HG03460 (cell line): ENCODE results near the gene CDC42EP2.
A peak's percentile ranks its signal among the peaks of the same experiment; 100 is the strongest.
"Not testable (repeated sequence)": the region's sequence is repeated elsewhere in the genome, so short reads cannot be mapped to it uniquely, and the experiment has no call there.

Experiments
- ATAC-seq: cut with Tn5 transposase; IDR thresholded peaks from one replicate; pipeline ENCODE4 v1.9.1; 2021; ENCODE audit not compliant: unreplicated experiment

Gene CDC42EP2

DNA sequence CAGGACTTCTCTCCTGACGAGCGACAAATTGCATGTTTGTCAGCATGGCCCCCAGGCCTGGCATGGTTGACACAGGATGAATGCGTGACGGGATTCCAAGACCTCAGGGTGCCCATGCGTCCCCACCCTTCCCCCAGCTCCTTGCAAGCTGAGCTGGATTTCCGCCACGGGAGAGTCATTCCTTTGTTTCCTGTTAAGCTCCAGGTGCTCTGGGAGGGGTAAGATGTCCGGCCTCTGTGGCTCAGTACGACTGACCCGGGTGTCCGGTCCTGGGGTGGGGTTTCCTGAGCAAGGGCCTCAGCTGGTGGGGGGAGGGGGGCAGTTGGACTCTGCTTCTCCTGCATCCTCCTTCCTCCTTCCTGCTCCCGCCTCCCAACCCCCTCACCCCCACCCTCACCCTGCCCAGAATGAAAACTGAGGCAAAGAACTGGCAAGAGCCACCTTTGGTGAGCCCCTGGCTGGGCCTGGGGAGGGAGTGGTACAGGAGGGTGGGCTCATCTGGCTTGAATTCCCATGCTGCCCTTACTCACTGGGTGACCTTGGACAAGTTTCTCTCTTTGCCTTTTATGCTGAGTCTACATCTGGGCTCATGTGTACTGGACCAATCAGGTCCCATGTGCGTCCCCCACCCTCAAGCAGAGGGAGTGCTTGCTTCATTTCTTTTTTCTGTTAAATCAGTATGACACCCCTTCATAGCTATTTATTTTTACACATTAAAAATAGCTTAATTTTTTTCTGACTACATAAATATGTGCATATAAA lies 2.5 kb downstream of the CDC42EP2 start:
- no peak for ATAC-seq

DNA sequence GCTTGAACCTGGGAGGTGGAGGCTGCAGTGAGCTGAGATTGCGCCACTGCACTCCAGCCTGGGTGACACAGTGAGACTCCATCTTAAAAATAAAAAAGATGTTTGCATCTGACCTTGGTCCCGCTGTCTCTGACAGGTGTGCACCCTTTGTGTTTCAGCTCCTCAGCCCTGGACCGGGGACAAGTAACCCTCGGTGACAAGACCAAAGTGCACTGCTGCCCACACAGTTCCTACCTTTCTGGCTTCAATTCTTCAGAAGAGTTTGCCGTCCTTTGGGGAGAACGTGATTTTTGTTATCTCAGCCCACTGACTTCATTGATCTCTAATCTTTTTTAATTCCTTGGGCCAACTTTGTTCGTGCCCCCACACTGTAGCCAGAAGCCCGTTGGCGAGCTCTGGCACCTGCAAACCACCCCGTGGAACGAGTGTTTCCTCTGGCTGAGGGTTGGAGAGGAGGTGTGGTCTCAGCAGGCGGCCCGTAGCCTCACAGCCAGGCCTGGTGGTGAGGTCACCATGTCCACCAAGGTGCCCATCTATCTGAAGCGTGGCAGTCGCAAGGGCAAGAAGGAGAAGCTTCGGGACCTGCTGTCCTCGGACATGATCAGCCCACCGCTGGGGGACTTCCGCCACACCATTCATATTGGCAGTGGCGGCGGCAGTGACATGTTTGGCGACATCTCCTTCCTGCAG lies 5.9 kb downstream of the CDC42EP2 start:
- no peak for ATAC-seq

DNA sequence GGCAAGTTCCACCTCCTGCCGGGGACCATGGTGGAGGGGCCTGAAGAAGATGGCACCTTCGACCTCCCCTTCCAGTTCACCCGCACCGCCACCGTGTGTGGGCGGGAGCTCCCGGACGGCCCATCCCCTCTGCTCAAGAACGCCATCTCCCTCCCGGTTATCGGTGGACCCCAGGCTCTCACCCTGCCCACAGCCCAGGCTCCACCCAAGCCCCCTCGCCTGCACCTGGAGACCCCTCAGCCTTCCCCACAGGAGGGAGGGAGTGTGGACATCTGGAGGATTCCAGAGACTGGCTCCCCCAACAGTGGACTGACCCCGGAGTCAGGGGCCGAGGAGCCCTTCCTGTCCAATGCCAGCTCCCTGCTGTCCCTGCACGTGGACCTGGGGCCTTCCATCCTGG lies 6.4 kb downstream of the CDC42EP2 start:
- no peak for ATAC-seq

DNA sequence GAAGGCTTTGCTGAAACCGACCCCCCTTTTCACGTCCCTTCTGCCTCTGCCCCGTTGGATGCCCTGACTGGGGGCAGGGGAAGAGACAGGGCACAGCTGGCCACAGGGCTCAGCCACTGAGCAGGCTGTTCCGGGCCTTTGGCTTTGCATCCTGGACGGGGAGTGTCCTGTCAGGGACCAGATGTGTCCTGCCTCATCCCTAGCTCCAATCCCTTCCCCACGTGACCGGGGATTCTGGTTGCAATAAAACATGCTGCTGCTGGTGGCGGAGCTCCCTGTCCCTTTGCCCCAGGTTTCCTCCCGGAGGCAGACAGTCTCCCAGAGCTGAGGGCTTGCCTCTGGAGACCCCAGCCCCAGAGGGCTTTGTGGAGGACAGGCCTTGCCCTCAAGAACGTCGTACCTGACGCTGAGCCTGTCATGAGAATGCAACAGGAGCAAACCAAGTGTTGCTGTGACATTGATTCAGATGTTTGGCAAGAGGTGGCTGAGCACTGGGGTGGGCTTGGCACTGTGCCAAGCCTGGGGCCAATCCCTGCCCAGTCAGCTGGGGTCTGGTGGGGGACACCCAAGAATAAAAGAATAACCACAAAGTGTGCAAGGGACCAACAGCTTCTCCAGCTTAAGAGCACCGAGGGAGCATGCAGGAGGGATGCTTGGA lies 7.3 kb downstream of the CDC42EP2 start:
- no peak for ATAC-seq

DNA sequence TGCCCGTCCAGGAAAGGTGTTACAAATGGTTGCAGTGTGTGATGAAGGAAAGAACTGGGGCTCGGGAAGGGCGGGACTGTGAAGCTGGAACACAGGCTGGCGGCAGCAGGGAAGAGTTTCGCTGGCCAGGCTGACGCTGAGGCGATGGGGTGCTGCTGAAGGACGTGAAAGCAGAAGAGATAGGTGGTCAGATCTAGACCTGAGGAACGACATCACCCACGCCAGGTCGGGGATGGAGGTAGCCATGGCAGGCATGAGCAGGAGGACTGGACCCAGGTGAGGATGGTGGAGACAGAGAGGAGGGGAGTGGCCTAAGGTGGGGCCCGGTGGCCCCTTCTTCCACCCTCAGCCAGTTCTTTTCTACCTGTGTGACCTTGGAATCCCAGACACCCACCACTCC lies 9.1 kb downstream of the CDC42EP2 start:
- ATAC-seq = no peak

DNA sequence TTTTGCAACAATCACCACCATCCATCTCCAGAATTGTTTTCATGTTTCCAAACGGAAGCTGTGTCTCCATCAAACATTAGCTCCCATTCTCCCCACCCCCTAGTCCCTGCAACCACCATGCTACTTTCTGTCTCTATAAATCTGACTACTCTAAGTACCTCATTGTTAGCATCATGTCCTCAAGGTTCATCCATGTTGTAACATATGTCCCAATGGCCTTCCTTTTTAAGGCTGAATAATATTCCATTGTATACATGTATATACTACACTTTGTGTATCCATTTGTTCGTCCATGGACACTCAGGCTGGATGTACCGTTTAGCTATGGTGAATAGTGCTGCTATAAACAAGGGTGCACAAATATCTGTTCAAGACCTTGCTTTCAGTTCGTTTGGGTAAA lies 10.8 kb downstream of the CDC42EP2 start:
- no peak for ATAC-seq

DNA sequence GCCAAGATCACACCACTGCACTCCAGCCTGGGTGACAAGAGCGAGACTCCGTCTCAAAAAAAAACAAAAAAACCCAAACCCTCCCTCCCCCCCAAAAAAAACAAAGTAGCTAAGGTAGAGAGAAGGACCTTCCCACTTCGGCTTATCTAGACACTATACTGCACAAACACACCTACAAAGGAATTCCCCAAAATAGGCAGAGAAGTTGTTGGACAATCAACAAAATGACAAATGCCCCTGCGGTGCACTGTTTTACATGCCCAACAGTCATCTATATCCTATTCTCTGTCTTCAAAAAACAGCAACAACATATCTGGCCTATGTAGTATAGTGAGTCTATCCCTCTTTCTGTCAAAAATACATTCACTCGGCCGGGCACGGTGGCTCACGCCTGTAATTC lies 12.4 kb downstream of the CDC42EP2 start:
- ATAC-seq = no peak

DNA sequence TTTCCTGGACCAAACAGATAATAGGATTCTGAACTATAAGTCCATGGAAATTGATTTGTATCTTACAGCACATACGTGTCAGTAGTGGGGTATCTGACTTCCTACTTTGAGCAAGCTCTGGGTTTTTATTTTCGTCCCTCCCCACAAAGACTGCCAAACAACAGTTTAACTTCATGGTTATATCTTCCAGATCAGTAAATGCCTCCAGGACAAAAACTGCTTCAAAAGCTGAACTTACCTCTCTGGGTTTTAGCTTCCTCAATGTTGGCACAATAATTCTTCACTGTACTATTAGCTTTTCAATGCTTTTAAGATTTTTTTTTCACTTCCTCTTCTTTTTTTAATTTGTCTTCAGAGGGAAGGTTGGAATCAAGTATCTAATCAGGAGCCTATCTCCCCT lies 14.8 kb downstream of the CDC42EP2 start:
- no peak for ATAC-seq

DNA sequence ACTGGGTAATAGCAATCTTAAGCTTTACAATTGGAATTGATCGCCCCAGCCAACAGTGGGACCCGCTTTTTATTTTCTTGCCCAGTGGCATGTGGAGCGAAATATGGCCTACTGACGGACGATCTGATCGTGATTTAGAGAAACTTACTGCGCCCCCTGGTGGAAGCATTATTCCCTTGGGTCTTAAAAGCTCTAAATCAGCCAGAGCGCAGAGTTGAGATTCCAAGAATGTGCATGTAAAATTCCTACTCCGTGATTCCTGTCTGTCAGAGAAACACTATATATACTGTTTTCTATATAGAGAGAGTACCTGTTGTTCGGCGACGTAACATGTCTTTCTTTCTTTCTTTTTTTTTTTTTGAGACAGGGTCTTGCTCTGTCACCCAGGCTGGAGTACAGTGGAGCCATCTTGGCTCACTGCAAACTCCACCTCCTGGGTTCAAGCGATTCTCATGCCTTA lies 15.3 kb downstream of the CDC42EP2 start:
- no peak for ATAC-seq

DNA sequence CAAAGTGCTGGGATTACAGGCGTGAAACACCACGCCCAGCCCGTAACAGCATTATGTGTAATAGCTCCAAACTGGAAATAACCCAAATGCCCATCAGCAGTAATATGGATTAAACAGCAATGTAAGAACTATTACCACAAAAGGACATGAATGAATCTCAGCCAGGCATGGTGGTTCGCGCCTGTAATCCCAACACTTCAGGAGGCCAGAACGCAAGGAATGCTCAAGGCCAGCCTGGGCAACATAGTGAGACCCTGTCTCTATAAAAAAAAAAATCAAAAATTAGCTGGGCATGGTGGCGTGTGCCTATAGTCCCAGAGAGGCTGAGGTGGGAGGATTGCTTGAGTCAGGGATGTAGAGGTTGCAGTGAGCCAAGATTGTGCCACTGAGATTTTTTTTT lies 15.9 kb downstream of the CDC42EP2 start:
- ATAC-seq = no peak

DNA sequence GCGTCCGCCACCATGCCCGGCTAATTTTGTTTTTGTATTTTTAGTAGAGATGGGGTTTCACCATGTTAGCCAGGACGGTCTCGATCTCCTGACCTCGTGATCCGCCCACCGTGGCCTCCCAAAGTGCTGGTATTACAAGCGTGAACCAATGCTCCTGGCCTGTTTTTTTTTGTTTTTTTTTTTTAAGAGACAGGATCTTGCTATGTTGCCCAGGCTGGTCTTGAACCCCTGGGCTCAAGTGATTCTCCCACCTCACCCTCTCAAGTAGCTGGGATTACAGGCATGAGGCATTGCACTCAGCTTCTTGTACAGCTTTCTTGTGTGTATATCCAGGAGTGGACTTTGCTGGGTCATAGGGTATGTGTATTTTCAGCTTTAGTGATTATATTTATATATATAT lies 17.9 kb downstream of the CDC42EP2 start:
- not testable (repeated sequence) for ATAC-seq

DNA sequence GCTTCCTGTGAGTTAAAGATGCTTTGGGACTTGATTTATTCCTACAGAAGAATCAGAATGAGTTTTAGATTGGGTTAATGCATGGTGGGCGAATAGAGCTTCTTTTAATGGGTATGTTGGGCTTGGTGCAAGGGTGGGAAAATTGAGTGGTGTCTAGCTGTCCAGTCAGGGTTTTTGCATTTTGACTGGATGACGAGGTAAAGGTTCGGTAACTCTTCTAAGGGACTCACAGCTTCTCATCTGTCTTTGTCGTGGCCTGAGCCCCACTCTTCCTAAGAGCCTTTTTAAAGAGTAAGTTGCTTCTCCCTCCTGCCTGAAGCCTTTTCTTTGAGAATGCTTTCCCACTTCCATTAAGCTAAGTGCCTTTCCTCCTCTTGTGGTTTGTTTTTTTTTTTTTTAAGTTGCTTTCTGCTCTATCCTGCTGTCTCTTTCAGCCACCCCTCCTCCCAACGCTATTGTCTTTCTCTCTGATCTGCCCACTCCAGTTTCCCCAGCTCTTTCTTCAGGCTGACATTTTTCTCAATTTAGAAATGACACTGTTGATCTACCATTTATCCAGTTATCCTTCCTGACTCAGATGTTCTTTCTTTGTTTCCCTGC lies 20.1 kb downstream of the CDC42EP2 start:
- ATAC-seq = no peak

DNA sequence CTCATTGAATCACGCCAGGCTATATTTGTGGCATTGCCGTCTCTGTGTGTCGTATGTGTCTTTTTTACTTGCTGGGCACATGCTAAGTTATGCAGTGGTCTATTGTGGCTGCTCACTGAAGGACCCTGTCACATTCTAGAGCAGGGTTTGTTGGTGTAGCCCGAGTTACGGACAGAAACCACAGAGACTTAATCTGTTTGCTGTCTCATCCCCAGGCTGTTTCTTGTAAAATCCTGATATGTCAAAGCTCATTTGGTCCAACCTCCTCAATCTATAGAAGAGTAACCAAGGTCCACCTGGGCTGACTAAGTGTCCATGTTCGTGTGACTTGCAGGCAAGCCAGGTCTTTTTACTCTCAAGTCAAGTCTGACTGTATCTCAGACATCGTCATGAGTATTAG lies 24.0 kb downstream of the CDC42EP2 start:
- no peak for ATAC-seq

DNA sequence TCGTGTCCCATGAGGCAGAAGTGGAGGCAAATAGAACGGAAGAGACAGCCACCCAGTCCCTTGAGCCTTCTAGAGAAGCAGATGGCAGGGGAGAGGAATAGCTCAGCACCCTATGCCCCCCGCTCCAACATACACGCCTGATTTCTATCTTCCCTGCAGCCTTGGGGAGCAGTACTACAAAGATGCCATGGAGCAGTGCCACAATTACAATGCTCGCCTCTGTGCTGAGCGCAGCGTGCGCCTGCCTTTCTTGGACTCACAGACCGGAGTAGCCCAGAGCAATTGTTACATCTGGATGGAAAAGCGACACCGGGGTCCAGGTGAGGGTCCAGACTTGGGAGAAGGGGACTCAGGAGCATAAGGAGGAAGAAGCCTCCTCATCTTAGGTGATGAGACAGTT lies 25.6 kb downstream of the CDC42EP2 start:
- no peak for ATAC-seq

DNA sequence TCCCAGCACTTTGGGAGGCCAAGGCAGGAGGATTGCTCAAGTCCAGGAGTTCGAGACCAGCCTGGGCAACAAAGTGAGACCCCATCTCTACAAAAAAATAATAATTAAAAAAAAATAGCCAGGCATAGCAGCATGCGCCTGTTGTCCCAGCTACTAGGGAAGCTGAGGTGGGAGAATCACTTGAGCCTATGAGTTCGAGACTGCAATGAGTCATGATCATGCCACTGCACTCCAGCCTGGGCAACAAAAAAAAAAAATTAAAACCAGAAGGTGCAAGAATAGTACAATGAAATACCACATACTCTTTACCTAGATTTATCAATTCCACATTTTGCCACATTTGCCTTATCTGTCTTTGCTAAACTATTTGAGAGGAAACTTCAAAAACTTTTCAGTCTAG lies 27.2 kb downstream of the CDC42EP2 start:
- no peak for ATAC-seq

DNA sequence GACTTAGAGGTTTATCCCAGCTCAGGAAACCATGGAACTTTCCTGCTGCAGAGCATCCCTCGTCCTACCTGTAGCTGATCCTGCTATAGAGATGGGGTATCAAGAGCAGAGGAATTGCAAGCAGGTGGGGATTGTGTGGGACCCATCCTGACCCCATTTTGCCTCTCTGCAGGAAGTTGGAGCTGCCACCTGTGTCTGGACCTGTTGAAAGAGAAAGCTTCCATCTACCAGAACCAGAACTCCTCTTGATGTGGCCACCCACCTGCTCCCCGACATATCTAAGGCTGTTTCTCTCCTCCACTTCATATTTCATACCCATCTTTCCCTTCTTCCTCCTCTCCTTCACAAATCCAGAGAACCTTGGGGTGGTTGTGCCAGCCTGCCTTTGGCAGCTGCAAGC lies 36.8 kb downstream of the CDC42EP2 start:
- no peak for ATAC-seq

DNA sequence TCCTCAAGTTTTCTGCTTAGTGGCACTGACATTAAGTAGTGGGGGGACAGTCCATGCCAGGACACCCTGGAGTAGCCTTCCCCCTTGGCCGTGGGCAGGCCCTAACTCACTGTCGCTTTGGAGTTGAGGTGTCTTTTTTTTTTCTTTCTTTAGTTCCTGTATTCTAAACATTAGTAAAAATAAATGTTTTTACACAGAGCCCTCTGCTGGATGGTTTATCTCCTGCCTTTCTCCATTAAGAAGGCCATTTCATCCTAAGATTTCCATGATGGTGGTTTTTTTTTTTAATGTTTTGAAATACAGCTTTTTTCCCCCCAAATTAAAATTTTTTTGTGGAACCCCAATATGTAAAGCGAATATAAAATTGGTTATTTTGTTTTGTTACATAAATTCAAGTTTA lies 38.1 kb downstream of the CDC42EP2 start:
- no peak for ATAC-seq

DNA sequence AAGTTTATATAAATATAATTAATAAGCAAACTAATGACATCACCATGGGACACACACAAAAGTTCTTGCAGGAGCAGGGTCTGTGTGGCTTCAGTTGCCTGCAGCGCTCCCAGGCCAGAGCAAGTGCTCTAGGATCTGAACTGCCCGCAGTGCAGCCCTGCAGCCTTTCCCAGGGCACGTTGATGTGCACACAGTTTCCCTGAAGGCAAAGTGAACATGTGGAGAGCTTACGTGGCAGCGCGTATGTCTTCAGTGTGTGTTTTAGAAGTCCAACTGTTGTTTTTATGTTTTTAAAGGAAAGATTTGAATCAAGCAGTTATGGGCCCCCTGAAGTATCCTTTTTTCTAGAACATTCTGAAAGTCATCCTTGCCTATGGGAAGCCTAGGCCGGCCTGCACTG lies 38.7 kb downstream of the CDC42EP2 start:
- no peak for ATAC-seq

DNA sequence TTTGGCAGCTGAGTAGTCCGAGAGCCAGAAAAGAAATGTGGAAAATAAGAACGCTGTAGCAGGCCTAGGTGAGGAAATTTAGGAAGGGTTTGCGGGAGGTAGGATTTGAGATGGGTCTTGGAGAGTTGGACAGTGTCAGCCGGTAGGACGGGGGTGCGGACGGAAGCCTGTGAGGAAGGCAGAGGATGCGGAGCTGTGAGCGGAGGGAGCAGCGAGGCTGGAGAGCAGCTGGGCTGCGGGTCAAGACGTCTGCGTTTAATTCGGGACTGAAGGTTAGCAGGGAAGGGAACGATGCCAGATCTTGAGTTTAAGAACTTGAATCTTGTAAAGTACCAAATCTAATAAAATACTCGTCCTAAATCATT lies 39.2 kb downstream of the CDC42EP2 start:
- no peak for ATAC-seq

DNA sequence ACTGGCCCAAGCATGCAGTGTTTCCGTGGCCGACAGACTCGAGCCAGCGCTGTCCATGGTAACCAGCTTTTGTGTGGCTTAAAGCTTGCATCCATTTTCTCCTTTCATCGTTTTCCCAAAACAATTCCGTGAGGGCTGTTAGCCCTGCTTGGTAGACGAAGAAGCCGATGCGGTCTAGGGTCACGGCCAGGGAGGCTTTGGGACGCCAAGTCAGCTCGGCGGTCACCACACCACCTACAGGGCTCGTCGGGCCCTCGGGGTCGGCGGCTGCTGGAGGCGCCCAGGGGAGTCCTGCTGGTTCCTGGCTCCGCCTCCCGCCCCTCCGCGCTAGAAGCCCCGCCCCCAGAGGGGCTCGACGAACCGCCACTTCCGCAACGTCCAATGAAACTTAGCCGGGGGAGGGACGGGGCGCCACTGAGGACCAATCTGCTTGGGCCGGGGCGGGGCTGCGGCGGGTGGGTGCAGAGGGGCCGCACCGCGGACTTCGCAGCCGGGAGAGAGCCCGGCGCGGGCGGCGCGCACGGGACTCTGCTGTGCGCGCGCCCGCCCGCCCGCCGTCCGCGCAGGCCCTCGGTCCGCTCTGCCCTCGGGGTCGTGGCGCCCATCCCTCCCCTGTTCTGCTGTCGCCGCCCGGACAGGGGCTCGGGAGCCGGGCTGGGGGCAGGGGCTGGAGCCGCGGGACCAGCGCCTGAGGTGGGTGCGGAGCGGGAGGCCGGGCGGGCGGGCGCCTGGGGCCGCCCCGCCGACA lies 39.8 kb downstream of the CDC42EP2 start, which contains the start of gene TIGD3:
TIGD3 (plus strand) TSS at position 487 of the 748 bp plus-strand sequence. CDS start 1,058 bp downstream, outside the sequence.
- peak; percentile 83 for ATAC-seq
